Central memory CD8-positive, alpha-beta T cell (primary cell): Measurements from ENCODE around the gene TRIM27.
A peak's percentile ranks its signal among the peaks of the same experiment; 100 is the strongest.
"Not testable (repeated sequence)": the region's sequence is repeated elsewhere in the genome, so short reads cannot be mapped to it uniquely, and the experiment has no call there.

Source experiments
- ATAC-seq: fragments of 150-1000 bp; cut with Tn5 transposase; replicated peaks from 2 replicates; pipeline ENCODE4 v1.10.0; 2022; ENCODE audit warnings: mild to moderate bottlenecking, moderate FRiP score, moderate number of reproducible peaks; ENCODE audit not compliant: poor library complexity, severe bottlenecking; ENCODE audit errors: extremely low read depth
- DNase-seq, 2 donors: peaks; one replicate each; pipeline ENCODE4 v3.0.0; 2021; ENCODE audit warnings: low spot score in 2 of 2
- H3K27ac Mint-ChIP-seq: one replicate; pipeline ENCODE4 v1.8.0; 2022; ENCODE audit warnings: low read depth, mild to moderate bottlenecking, moderate library complexity, mixed read lengths
- H3K27me3 Mint-ChIP-seq: one replicate; pipeline ENCODE4 v1.8.0; 2022; ENCODE audit warnings: mixed read lengths
- H3K36me3 Mint-ChIP-seq: one replicate; pipeline ENCODE4 v1.8.0; 2022; ENCODE audit warnings: mild to moderate bottlenecking, moderate library complexity, mixed read lengths; ENCODE audit not compliant: insufficient read depth
- H3K4me1 Mint-ChIP-seq: one replicate; pipeline ENCODE4 v1.8.0; 2022; ENCODE audit warnings: mixed read lengths
- H3K4me3 Mint-ChIP-seq: one replicate; pipeline ENCODE4 v1.8.0; 2022; ENCODE audit warnings: mild to moderate bottlenecking, moderate library complexity, mixed read lengths
- H3K9me3 Mint-ChIP-seq: one replicate; pipeline ENCODE4 v1.8.0; 2022; ENCODE audit warnings: mixed read lengths

TRIM27 gene

GRCh38 chr6:28929887-28930620 lies 6.3 kb upstream of the TRIM27 start:
- Mint-ChIP-seq H3K9me3 (no peaks in the 10 kb centered on the region), H3K4me1 (no peaks in the 10 kb centered on the region), H3K27me3 (peaks cover 21% of the 10 kb centered on the region), H3K4me3 (no peak overlapping the region), H3K36me3 (peaks cover 5% of the 10 kb centered on the region), H3K27ac (no peak overlapping the region)
- ATAC-seq: no peak
- DNase-seq: no peak

GRCh38 chr6:28929339-28929738 lies 5.6 kb upstream of the TRIM27 start:
- H3K27ac Mint-ChIP-seq, DNase-seq, H3K9me3 Mint-ChIP-seq, H3K4me3 Mint-ChIP-seq, H3K4me1 Mint-ChIP-seq, ATAC-seq, H3K36me3 Mint-ChIP-seq: not testable (repeated sequence)
- H3K27me3 Mint-ChIP-seq: peaks cover 21% of the 10 kb centered on the region

GRCh38 chr6:28927846-28928245 lies 4.1 kb upstream of the TRIM27 start:
- Mint-ChIP-seq H3K27ac (no peak overlapping the region), H3K36me3 (peaks cover 6% of the 10 kb centered on the region), H3K9me3 (no peaks in the 10 kb centered on the region), H3K27me3 (peaks cover 21% of the 10 kb centered on the region), H3K4me1 (peaks cover under 1% of the 10 kb centered on the region), H3K4me3 (no peak overlapping the region)
- ATAC-seq: no peak
- no peak for DNase-seq

- DNase-seq (no peak), ATAC-seq (no peak)
- H3K27me3 Mint-ChIP-seq: no peaks in the 10 kb centered on the region
- peak overlapping the region; percentile 91 for H3K4me3 Mint-ChIP-seq
- H3K36me3 Mint-ChIP-seq: peaks cover 40% of the 10 kb centered on the region
- peaks cover 33% of the 10 kb centered on the region for H3K4me1 Mint-ChIP-seq
- H3K27ac Mint-ChIP-seq: peak overlapping the region; percentile 89
- no peaks in the 10 kb centered on the region for H3K9me3 Mint-ChIP-seq
Observed at GRCh38 chr6:28922821-28923317, 916 bp downstream of the TRIM27 start.

GRCh38 chr6:28922004-28922820 lies 1.6 kb downstream of the TRIM27 start:
- peak; percentile 27 for ATAC-seq
- Mint-ChIP-seq H3K36me3 (peaks cover 47% of the 10 kb centered on the region), H3K27me3 (no peaks in the 10 kb centered on the region), H3K9me3 (no peaks in the 10 kb centered on the region), H3K4me3 (peak overlapping the region; percentile 91), H3K4me1 (peaks cover 34% of the 10 kb centered on the region), H3K27ac (peak overlapping the region; percentile 89)
- no peak for DNase-seq

- ATAC-seq (no peak), DNase-seq (no peak)
- no peak overlapping the region for H3K4me3 Mint-ChIP-seq
- H3K4me1 Mint-ChIP-seq: peaks cover 34% of the 10 kb centered on the region
- H3K27ac Mint-ChIP-seq: no peak overlapping the region
- H3K9me3 Mint-ChIP-seq: no peaks in the 10 kb centered on the region
- peaks cover 61% of the 10 kb centered on the region for H3K36me3 Mint-ChIP-seq
- H3K27me3 Mint-ChIP-seq: no peaks in the 10 kb centered on the region
Observed at GRCh38 chr6:28920281-28920680, 3.5 kb downstream of the TRIM27 start.

- ATAC-seq (no peak), DNase-seq (no peak)
- H3K4me1 Mint-ChIP-seq: peaks cover 14% of the 10 kb centered on the region
- peaks cover 73% of the 10 kb centered on the region for H3K36me3 Mint-ChIP-seq
- no peaks in the 10 kb centered on the region for H3K27me3 Mint-ChIP-seq
- no peak overlapping the region for H3K4me3 Mint-ChIP-seq
- H3K9me3 Mint-ChIP-seq: no peaks in the 10 kb centered on the region
- H3K27ac Mint-ChIP-seq: no peak overlapping the region
Observed at GRCh38 chr6:28914941-28915340, 8.8 kb downstream of the TRIM27 start.

- Mint-ChIP-seq H3K9me3 (no peaks in the 10 kb centered on the region), H3K36me3 (peaks cover 74% of the 10 kb centered on the region), H3K4me3 (no peak overlapping the region), H3K27ac (no peak overlapping the region), H3K27me3 (no peaks in the 10 kb centered on the region), H3K4me1 (peaks cover 8% of the 10 kb centered on the region)
- ATAC-seq (no peak), DNase-seq (no peak)
Observed at GRCh38 chr6:28910901-28911690, 12.7 kb downstream of the TRIM27 start.

GRCh38 chr6:28907394-28907793 lies 16.4 kb downstream of the TRIM27 start:
- H3K27ac Mint-ChIP-seq: no peak overlapping the region
- ATAC-seq: no peak
- no peak for DNase-seq
- H3K36me3 Mint-ChIP-seq: peaks cover 76% of the 10 kb centered on the region
- no peaks in the 10 kb centered on the region for H3K27me3 Mint-ChIP-seq
- H3K4me1 Mint-ChIP-seq: peaks cover 8% of the 10 kb centered on the region
- H3K4me3 Mint-ChIP-seq: no peak overlapping the region
- no peaks in the 10 kb centered on the region for H3K9me3 Mint-ChIP-seq

GRCh38 chr6:28906669-28907068 lies 17.1 kb downstream of the TRIM27 start:
- H3K36me3 Mint-ChIP-seq: peaks cover 74% of the 10 kb centered on the region
- H3K9me3 Mint-ChIP-seq: no peaks in the 10 kb centered on the region
- no peak overlapping the region for H3K4me3 Mint-ChIP-seq
- H3K27ac Mint-ChIP-seq: no peak overlapping the region
- no peak for DNase-seq
- ATAC-seq: no peak
- H3K27me3 Mint-ChIP-seq: no peaks in the 10 kb centered on the region
- H3K4me1 Mint-ChIP-seq: peaks cover 8% of the 10 kb centered on the region

GRCh38 chr6:28903686-28904085 lies 20.1 kb downstream of the TRIM27 start:
- Mint-ChIP-seq H3K27me3 (no peaks in the 10 kb centered on the region), H3K4me3 (no peak overlapping the region), H3K9me3 (no peaks in the 10 kb centered on the region), H3K27ac (no peak overlapping the region), H3K36me3 (peaks cover 48% of the 10 kb centered on the region), H3K4me1 (no peaks in the 10 kb centered on the region)
- ATAC-seq (no peak), DNase-seq (no peak)

- ATAC-seq (no peak), DNase-seq (no peak)
- Mint-ChIP-seq H3K27ac (no peak overlapping the region), H3K4me1 (peaks cover 3% of the 10 kb centered on the region), H3K36me3 (peaks cover 41% of the 10 kb centered on the region), H3K9me3 (no peaks in the 10 kb centered on the region), H3K27me3 (no peaks in the 10 kb centered on the region), H3K4me3 (no peak overlapping the region)
Observed at GRCh38 chr6:28901831-28902230, 22.0 kb downstream of the TRIM27 start.
